HepG2 (cell line): ENCODE data around the gene NSD1. TPM values are rescaled to one million over a fixed set of nuclear protein-coding genes. Genes with fewer than 3 reads are reported as not detected.
A peak's percentile ranks its signal among the peaks of the same experiment; 100 is the strongest.

Experiments used
- ATF7 ChIP-seq, 2 experiments: fragments of 450-650 bp in 1 of 2; sonication (generic) in 1 of 2; formaldehyde crosslinking in 1 of 2; IDR thresholded peaks; 2 replicates each; pipeline versions ENCODE4 v1.4.0 to v1.6.1; 2016 to 2020; ENCODE audit warnings: antibody characterized with exemption in 1 of 2, mild to moderate bottlenecking in 1 of 2, missing genetic modification reagents in 1 of 2
- FOXK1 ChIP-seq: sonication (generic); formaldehyde crosslinking; IDR thresholded peaks from 2 replicates; pipeline ENCODE4 v1.4.0; 2020; ENCODE audit warnings: low read depth, missing genetic modification reagents, borderline replicate concordance
- ISL2 ChIP-seq: sonication (generic); formaldehyde crosslinking; IDR thresholded peaks from 2 replicates; pipeline ENCODE4 v1.5.0; 2020; ENCODE audit warnings: missing genetic modification reagents
- YY1 ChIP-seq: IDR thresholded peaks from 2 replicates; pipeline ENCODE4 v1.6.1; 2011; ENCODE audit warnings: low read length, low read depth, moderate library complexity, mild to moderate bottlenecking; ENCODE audit not compliant: insufficient read depth, insufficient replicate concordance
- ZNF570 ChIP-seq: sonication (generic); formaldehyde crosslinking; IDR thresholded peaks from 2 replicates; pipeline ENCODE4 v1.4.0; 2020; ENCODE audit warnings: mild to moderate bottlenecking, missing genetic modification reagents, borderline replicate concordance
- polyA plus RNA-seq, 8 experiments: library from polyadenylated mRNA; depleted of rRNA in 3 of 8; stranded (reverse) in 7 of 8; unstranded in 1 of 8; fragments of >200 nt; fragmentation: Illumina TruSeq in 4 of 8; extraction: Trizol in 4 of 8; gene quantifications; 2 replicates each; pipeline versions ENCODE4 v1.2.1 to v1.2.3, GENCODE V29; 2011 to 2016; ENCODE audit warnings: low read depth in 4 of 8, missing spikeins in 1 of 8, mixed read lengths in 1 of 8; ENCODE audit not compliant: insufficient read depth in 1 of 8
- total RNA-seq, 5 experiments: library from RNA; depleted of rRNA; stranded (reverse); fragments of >200 nt; fragmentation: Illumina TruSeq; extraction: Trizol; gene quantifications; 2 replicates each; pipeline ENCODE4 v1.2.3, GENCODE V29; 2016; ENCODE audit warnings: low read depth in 1 of 5
- TF ChIP-seq, protein P1 (sequence below), 2 experiments: sonication (generic) in 1 of 2; formaldehyde crosslinking in 1 of 2; IDR thresholded peaks; 2 replicates each; pipeline versions ENCODE4 v1.4.0 to v1.6.1; 2016 to 2020; ENCODE audit warnings: borderline replicate concordance in 1 of 2, low read depth in 1 of 2, mild to moderate bottlenecking in 1 of 2, missing genetic modification reagents in 1 of 2
- TF ChIP-seq, protein P2 (sequence below): conservative IDR thresholded peaks from 2 replicates; pipeline ENCODE4 v1.6.1; 2018; ENCODE audit warnings: missing genetic modification reagents
- TF ChIP-seq, protein P3 (sequence below): sonication (generic); formaldehyde crosslinking; conservative IDR thresholded peaks from 2 replicates; pipeline ENCODE4 v1.4.0; 2020; ENCODE audit warnings: missing genetic modification reagents
- TF ChIP-seq, protein P4 (sequence below): sonication (generic); formaldehyde crosslinking; IDR thresholded peaks from 2 replicates; pipeline ENCODE4 v1.9.0; 2021; ENCODE audit warnings: missing genetic modification reagents, borderline replicate concordance
- TF ChIP-seq, protein P5 (sequence below): sonication (generic); formaldehyde crosslinking; conservative IDR thresholded peaks from 2 replicates; pipeline ENCODE4 v1.5.0; 2020; ENCODE audit warnings: missing genetic modification reagents
- TF ChIP-seq, protein P6 (sequence below): IDR thresholded peaks from 2 replicates; pipeline ENCODE4 v1.6.1; 2016; ENCODE audit warnings: missing biosample characterization, missing genetic modification reagents, low read depth
- TF ChIP-seq, protein P7 (sequence below): IDR thresholded peaks from 2 replicates; pipeline ENCODE4 v1.6.1; 2012; ENCODE audit warnings: low read length, improper control_type of control experiment

NSD1 gene
- total and polyA plus RNA-seq, 2 of the 13 experiments (the other 11 are each of a cell fraction or from before 2014, with no cell fraction given), result 0.01 to 0.09 TPM

DNA sequence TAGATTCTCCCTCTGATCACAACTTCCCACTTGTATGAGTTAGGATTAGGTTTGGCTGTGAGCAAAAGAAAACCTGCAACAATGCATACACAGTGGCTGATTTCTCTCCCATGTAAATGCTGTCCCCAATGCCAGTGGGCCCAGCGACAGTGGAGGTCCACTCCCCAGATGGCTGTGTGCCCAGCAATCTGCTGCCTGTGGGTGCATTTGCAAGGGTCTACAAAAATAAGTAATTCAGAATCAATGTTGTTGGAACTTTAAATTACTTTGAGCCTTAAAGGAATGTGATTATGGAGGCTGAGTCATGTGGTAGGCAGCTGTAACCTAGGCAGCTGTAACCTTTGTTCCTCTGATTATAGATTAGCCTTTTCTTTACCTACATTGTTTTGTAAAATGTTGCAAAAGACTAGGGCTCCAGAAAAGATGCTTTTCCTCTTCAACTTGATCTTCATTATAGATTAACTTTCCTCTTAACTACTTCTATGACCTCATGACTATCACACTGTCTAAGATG, 192.4 kb downstream of the NSD1 start (continued):
- TF ChIP-seq, protein P1, sequence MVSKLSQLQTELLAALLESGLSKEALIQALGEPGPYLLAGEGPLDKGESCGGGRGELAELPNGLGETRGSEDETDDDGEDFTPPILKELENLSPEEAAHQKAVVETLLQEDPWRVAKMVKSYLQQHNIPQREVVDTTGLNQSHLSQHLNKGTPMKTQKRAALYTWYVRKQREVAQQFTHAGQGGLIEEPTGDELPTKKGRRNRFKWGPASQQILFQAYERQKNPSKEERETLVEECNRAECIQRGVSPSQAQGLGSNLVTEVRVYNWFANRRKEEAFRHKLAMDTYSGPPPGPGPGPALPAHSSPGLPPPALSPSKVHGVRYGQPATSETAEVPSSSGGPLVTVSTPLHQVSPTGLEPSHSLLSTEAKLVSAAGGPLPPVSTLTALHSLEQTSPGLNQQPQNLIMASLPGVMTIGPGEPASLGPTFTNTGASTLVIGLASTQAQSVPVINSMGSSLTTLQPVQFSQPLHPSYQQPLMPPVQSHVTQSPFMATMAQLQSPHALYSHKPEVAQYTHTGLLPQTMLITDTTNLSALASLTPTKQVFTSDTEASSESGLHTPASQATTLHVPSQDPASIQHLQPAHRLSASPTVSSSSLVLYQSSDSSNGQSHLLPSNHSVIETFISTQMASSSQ (IDR thresholded peaks at IDR 0.05; ENCODE audit: low read depth), result peak; percentile 64
- TF ChIP-seq, protein P1 (CRISPR knock-in tag; IDR thresholded peaks at IDR 0.05; ENCODE audit: borderline replicate concordance), result peak; percentile 78; the same call in 1 of the 2 replicates
- TF ChIP-seq, protein P2, sequence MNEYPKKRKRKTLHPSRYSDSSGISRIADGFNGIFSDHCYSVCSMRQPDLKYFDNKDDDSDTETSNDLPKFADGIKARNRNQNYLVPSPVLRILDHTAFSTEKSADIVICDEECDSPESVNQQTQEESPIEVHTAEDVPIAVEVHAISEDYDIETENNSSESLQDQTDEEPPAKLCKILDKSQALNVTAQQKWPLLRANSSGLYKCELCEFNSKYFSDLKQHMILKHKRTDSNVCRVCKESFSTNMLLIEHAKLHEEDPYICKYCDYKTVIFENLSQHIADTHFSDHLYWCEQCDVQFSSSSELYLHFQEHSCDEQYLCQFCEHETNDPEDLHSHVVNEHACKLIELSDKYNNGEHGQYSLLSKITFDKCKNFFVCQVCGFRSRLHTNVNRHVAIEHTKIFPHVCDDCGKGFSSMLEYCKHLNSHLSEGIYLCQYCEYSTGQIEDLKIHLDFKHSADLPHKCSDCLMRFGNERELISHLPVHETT (CRISPR knock-in tag), result no peak
- TF ChIP-seq YY1, result no peak
- TF ChIP-seq, protein P3, sequence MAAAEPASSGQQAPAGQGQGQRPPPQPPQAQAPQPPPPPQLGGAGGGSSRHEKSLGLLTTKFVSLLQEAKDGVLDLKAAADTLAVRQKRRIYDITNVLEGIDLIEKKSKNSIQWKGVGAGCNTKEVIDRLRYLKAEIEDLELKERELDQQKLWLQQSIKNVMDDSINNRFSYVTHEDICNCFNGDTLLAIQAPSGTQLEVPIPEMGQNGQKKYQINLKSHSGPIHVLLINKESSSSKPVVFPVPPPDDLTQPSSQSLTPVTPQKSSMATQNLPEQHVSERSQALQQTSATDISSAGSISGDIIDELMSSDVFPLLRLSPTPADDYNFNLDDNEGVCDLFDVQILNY, result no peak
- TF ChIP-seq, protein P4, sequence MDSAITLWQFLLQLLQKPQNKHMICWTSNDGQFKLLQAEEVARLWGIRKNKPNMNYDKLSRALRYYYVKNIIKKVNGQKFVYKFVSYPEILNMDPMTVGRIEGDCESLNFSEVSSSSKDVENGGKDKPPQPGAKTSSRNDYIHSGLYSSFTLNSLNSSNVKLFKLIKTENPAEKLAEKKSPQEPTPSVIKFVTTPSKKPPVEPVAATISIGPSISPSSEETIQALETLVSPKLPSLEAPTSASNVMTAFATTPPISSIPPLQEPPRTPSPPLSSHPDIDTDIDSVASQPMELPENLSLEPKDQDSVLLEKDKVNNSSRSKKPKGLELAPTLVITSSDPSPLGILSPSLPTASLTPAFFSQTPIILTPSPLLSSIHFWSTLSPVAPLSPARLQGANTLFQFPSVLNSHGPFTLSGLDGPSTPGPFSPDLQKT (CRISPR knock-in tag), result no peak
- TF ChIP-seq ZNF570, result no peak
- 0 out of 2 replicates have a peak, but pooled peaks have one; percentile 30 for TF ChIP-seq ATF7 (IDR thresholded peaks at IDR 0.05)
- no peak; the same call in 1 of the 2 replicates for TF ChIP-seq ATF7 (CRISPR knock-in tag; IDR thresholded peaks at IDR 0.05)
- 0 out of 2 replicates have a peak, but pooled peaks have one; percentile 7 for TF ChIP-seq FOXK1 (CRISPR knock-in tag)
- TF ChIP-seq, protein P5, sequence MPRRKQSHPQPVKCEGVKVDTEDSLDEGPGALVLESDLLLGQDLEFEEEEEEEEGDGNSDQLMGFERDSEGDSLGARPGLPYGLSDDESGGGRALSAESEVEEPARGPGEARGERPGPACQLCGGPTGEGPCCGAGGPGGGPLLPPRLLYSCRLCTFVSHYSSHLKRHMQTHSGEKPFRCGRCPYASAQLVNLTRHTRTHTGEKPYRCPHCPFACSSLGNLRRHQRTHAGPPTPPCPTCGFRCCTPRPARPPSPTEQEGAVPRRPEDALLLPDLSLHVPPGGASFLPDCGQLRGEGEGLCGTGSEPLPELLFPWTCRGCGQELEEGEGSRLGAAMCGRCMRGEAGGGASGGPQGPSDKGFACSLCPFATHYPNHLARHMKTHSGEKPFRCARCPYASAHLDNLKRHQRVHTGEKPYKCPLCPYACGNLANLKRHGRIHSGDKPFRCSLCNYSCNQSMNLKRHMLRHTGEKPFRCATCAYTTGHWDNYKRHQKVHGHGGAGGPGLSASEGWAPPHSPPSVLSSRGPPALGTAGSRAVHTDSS (CRISPR knock-in tag), result no peak
- TF ChIP-seq, protein P6, sequence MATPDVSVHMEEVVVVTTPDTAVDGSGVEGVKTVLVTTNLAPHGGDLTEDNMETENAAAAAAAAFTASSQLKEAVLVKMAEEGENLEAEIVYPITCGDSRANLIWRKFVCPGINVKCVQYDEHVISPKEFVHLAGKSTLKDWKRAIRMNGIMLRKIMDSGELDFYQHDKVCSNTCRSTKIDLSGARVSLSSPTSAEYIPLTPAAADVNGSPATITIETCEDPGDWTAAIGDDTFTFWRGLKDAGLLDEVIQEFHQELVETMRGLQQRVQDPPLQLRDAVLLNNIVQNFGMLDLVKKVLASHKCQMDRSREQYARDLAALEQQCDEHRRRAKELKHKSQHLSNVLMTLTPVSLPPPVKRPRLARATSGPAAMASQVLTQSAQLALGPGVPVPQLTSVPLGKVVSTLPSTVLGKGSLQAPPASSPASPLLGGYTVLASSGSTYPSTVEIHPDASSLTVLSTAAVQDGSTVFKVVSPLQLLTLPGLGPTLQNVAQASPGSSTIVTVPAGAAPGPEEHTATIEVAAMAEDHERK, result no peak
- TF ChIP-seq, protein P7, sequence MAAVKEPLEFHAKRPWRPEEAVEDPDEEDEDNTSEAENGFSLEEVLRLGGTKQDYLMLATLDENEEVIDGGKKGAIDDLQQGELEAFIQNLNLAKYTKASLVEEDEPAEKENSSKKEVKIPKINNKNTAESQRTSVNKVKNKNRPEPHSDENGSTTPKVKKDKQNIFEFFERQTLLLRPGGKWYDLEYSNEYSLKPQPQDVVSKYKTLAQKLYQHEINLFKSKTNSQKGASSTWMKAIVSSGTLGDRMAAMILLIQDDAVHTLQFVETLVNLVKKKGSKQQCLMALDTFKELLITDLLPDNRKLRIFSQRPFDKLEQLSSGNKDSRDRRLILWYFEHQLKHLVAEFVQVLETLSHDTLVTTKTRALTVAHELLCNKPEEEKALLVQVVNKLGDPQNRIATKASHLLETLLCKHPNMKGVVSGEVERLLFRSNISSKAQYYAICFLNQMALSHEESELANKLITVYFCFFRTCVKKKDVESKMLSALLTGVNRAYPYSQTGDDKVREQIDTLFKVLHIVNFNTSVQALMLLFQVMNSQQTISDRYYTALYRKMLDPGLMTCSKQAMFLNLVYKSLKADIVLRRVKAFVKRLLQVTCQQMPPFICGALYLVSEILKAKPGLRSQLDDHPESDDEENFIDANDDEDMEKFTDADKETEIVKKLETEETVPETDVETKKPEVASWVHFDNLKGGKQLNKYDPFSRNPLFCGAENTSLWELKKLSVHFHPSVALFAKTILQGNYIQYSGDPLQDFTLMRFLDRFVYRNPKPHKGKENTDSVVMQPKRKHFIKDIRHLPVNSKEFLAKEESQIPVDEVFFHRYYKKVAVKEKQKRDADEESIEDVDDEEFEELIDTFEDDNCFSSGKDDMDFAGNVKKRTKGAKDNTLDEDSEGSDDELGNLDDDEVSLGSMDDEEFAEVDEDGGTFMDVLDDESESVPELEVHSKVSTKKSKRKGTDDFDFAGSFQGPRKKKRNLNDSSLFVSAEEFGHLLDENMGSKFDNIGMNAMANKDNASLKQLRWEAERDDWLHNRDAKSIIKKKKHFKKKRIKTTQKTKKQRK, result no peak
- no peak for TF ChIP-seq ISL2
